Measurements from ENCODE around the gene GLYR1. TPM values are rescaled to one million over a fixed set of nuclear protein-coding genes. Genes with fewer than 3 reads are reported as not detected.

GLYR1 gene
- total and polyA plus RNA-seq, 9 of the 15 experiments (the other 6 are each of a cell fraction or from before 2014, with no cell fraction given), result 6.7 to 99.2 (median 60.2) TPM

GRCh38 chr16:4846901-4847773 lies at the start of gene GLYR1, which contains the start of gene UBN1 (continued):
- no peak for TF ChIP-seq SAFB2 (IDR thresholded peaks at IDR 0.05; ENCODE audit: borderline replicate concordance, low read depth, low read length, severe bottlenecking)
- no peak for TF ChIP-seq PRMT5 (CRISPR knock-in tag; IDR thresholded peaks at IDR 0.05)
- no peak for TF ChIP-seq LCOR (CRISPR knock-in tag; IDR thresholded peaks at IDR 0.05)
- TF ChIP-seq NBN (IDR thresholded peaks at IDR 0.05; ENCODE audit: low read depth), result peak; percentile 29; the same call in 1 of the 2 replicates
- peak; percentile 61 for TF ChIP-seq GATAD2B (IDR thresholded peaks at IDR 0.05; ENCODE audit: borderline replicate concordance)
- no peak; the same call in 1 of the 2 replicates for TF ChIP-seq ZNF263 (CRISPR knock-in tag; IDR thresholded peaks at IDR 0.05; ENCODE audit: borderline replicate concordance)
- TF ChIP-seq NRF1 (conservative IDR thresholded peaks at IDR 0.05 in 1 of 2, IDR thresholded peaks at IDR 0.05 in 1 of 2), result peak; percentile 82 to 85
- TF ChIP-seq CBX5 (IDR thresholded peaks at IDR 0.05; ENCODE audit: borderline replicate concordance, low read depth), result no peak
- no peak for TF ChIP-seq MAFF (IDR thresholded peaks at IDR 0.05; ENCODE audit: low read length)
- no peak for TF ChIP-seq ZNF253 (CRISPR knock-in tag; conservative IDR thresholded peaks at IDR 0.05)
- TF ChIP-seq CTCFL (IDR thresholded peaks at IDR 0.05; ENCODE audit: borderline replicate concordance, insufficient read depth, low read depth, low read length, poor library complexity, severe bottlenecking), result no peak
- TF ChIP-seq, protein P1, sequence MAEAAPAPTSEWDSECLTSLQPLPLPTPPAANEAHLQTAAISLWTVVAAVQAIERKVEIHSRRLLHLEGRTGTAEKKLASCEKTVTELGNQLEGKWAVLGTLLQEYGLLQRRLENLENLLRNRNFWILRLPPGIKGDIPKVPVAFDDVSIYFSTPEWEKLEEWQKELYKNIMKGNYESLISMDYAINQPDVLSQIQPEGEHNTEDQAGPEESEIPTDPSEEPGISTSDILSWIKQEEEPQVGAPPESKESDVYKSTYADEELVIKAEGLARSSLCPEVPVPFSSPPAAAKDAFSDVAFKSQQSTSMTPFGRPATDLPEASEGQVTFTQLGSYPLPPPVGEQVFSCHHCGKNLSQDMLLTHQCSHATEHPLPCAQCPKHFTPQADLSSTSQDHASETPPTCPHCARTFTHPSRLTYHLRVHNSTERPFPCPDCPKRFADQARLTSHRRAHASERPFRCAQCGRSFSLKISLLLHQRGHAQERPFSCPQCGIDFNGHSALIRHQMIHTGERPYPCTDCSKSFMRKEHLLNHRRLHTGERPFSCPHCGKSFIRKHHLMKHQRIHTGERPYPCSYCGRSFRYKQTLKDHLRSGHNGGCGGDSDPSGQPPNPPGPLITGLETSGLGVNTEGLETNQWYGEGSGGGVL (CRISPR knock-in tag; IDR thresholded peaks at IDR 0.05), result no peak
- TF ChIP-seq ZBTB34 (CRISPR knock-in tag; IDR thresholded peaks at IDR 0.05), result no peak
- TF ChIP-seq, protein P2, sequence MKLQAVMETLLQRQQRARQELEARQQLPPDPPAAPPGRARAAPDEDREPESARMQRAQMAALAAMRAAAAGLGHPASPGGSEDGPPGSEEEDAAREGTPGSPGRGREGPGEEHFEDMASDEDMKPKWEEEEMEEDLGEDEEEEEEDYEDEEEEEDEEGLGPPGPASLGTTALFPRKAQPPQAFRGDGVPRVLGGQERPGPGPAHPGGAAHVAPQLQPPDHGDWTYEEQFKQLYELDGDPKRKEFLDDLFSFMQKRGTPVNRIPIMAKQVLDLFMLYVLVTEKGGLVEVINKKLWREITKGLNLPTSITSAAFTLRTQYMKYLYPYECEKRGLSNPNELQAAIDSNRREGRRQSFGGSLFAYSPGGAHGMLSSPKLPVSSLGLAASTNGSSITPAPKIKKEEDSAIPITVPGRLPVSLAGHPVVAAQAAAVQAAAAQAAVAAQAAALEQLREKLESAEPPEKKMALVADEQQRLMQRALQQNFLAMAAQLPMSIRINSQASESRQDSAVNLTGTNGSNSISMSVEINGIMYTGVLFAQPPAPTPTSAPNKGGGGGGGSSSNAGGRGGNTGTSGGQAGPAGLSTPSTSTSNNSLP (IDR thresholded peaks at IDR 0.05; ENCODE audit: borderline replicate concordance, low read depth, low read length), result no peak
- no peak for TF ChIP-seq ZNF217 (CRISPR knock-in tag; IDR thresholded peaks at IDR 0.05)
- TF ChIP-seq VEZF1 (CRISPR knock-in tag; IDR thresholded peaks at IDR 0.05), result peak; percentile 70
- TF ChIP-seq HDAC8 (tag; IDR thresholded peaks at IDR 0.05), result no peak
- TF ChIP-seq FOXJ2 (tag; IDR thresholded peaks at IDR 0.05), result no peak

Data from K562 (cell line).